Right lobe of liver (tissue), 6 donors: ENCODE data around the gene NFYC. TPM values are rescaled to one million over a fixed set of nuclear protein-coding genes. Genes with fewer than 3 reads are reported as not detected.

Experiments
- ATAC-seq, 4 donors: fragments of 200-7000 bp; cut with Tn5 transposase; one replicate each; pipeline ENCODE4 v1.9.1; 2020; ENCODE audit warnings: mild to moderate bottlenecking in 4 of 4, moderate library complexity in 4 of 4
- DNase-seq, 3 donors: peaks; one replicate each; pipeline ENCODE4 v3.0.0-alpha.2; 2020
- H3K27ac ChIP-seq, 3 donors: fragments of 200-600 bp; one replicate each; pipeline ENCODE4 v1.8.0; 2022
- H3K27me3 ChIP-seq, 2 donors: fragments of 200-600 bp; one replicate each; pipeline ENCODE4 v1.8.0; 2022
- H3K36me3 ChIP-seq, 4 donors: fragments of 200-600 bp; sonication (generic) in 1 of 4; one replicate each; pipeline versions ENCODE4 v1.5.1 to v1.8.0; 2017 to 2022; ENCODE audit warnings: control low read depth in 1 of 4
- H3K4me1 ChIP-seq, 4 donors: fragments of 200-600 bp; sonication (generic) in 1 of 4; one replicate each; pipeline versions ENCODE4 v1.5.1 to v1.8.0; 2017 to 2022; ENCODE audit warnings: control low read depth in 1 of 4
- H3K4me3 ChIP-seq, 3 donors: fragments of 200-600 bp; one replicate each; pipeline ENCODE4 v1.8.0; 2022
- H3K9me3 ChIP-seq, 4 donors: fragments of 200-600 bp; sonication (generic) in 1 of 4; one replicate each; pipeline versions ENCODE4 v1.5.1 to v1.8.0; 2017 to 2022; ENCODE audit warnings: control low read depth in 1 of 4
- POLR2A ChIP-seq: fragments of 450-650 bp; IDR thresholded peaks from one replicate; pipeline ENCODE4 v1.6.1; 2017; ENCODE audit warnings: antibody characterized with exemption, mild to moderate bottlenecking
- WGBS: methylation state at CpG from one replicate; pipeline ENCODE4 v1.1.6; 2018; ENCODE audit warnings: low coverage, low lambda C conversion rate; ENCODE audit not compliant: insufficient coverage; ENCODE audit errors: missing lambda C conversion rate; 5-methylcytosine and 5-hydroxymethylcytosine counted together
- intact Hi-C, 2 donors: fragments of 100-400 bp; cut with DNase I; formaldehyde crosslinking; loops; one replicate each; pipeline versions ENCODE4 v1.11.2 to v1.14.1; 2022
- microRNA counts: library from miRNA; unstranded; fragments of <30 nt; microRNA quantifications from one replicate; lab custom pipeline; 2016
- microRNA-seq, 2 donors: library from miRNA; unstranded; fragments of <30 nt; microRNA quantifications; one replicate each; pipeline ENCODE4, GENCODE V29; 2019 to 2020
- small RNA-seq, 2 experiments: library from RNA; depleted of rRNA; stranded (forward); fragments of <200 nt; gene quantifications; one replicate each; pipeline ENCODE3, GENCODE V24; 2016
- total RNA-seq, 6 experiments: library from RNA; depleted of rRNA in 2 of 6; stranded (reverse); fragments of >200 nt in 2 of 6; fragmentation: NEBNext Ultra II Directional in 3 of 6; extraction: Animal tissue kit (Norgen Biotek cat#: 25700) in 3 of 6; gene quantifications; one replicate each; pipeline versions ENCODE4 v1.1.0 to v1.2.4, GENCODE V29; 2016 to 2023
- TF ChIP-seq, protein P1 (sequence below), 4 donors: fragments of 200-600 bp in 3 of 4; fragments of 450-650 bp in 1 of 4; IDR thresholded peaks; one replicate each; pipeline versions ENCODE4 v1.5.1 to v1.8.0; 2016 to 2022; ENCODE audit warnings: antibody characterized with exemption in 4 of 4, mild to moderate bottlenecking in 2 of 4
- donor health status: DM: no; HTN: yes; CAD: no.
- donor health status: DM: no; HTN: no; CAD: no.
- donor health status: DM: no; HTN: no; CAD: no.
- donor health status: DM: no; HTN: yes; CAD: no.
- donor health status: DM: no; HTN: yes; CAD: no.

Gene NFYC
- total RNA-seq, 6 experiments from 2014 or later: 21.9 to 36.1 (median 28.1) TPM

DNA sequence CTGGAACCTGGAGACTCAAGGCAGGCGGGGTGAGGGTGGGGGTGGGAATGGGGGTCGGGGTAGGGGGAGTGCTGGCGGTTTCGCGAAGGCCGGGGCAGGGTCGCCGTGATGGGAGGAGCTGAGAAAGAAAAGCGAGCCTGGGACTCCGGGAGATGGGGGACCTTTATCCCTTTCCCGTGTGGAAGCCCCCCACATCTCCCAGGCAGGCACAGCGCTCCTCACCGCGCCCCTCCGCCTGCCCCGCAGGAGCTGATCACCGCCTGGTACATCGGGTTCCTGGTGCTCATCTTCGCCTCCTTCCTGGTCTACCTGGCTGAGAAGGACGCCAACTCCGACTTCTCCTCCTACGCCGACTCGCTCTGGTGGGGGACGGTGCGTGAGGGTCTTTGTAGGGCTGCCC lies 127.6 kb downstream of the NFYC start:
- no peak overlapping the region for H3K27ac ChIP-seq
- DNase-seq: no peak
- TF ChIP-seq POLR2A: no peak
- TF ChIP-seq, protein P1, sequence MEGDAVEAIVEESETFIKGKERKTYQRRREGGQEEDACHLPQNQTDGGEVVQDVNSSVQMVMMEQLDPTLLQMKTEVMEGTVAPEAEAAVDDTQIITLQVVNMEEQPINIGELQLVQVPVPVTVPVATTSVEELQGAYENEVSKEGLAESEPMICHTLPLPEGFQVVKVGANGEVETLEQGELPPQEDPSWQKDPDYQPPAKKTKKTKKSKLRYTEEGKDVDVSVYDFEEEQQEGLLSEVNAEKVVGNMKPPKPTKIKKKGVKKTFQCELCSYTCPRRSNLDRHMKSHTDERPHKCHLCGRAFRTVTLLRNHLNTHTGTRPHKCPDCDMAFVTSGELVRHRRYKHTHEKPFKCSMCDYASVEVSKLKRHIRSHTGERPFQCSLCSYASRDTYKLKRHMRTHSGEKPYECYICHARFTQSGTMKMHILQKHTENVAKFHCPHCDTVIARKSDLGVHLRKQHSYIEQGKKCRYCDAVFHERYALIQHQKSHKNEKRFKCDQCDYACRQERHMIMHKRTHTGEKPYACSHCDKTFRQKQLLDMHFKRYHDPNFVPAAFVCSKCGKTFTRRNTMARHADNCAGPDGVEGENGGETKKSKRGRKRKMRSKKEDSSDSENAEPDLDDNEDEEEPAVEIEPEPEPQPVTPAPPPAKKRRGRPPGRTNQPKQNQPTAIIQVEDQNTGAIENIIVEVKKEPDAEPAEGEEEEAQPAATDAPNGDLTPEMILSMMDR (IDR thresholded peaks at IDR 0.05): no peak
- H3K4me3 ChIP-seq: no peak overlapping the region
- no peaks in the 10 kb centered on the region for H3K9me3 ChIP-seq
- no peak for ATAC-seq
- H3K4me1 ChIP-seq: peaks cover 0 to 16% (median 5%) of the 10 kb centered on the region in 4 donors
- no peaks in the 10 kb centered on the region for H3K36me3 ChIP-seq
- intact Hi-C loops: no loop called here
- H3K27me3 ChIP-seq: no peaks in the 10 kb centered on the region
- 29% methylated on average over 6 of the region's 26 CpGs for WGBS

DNA sequence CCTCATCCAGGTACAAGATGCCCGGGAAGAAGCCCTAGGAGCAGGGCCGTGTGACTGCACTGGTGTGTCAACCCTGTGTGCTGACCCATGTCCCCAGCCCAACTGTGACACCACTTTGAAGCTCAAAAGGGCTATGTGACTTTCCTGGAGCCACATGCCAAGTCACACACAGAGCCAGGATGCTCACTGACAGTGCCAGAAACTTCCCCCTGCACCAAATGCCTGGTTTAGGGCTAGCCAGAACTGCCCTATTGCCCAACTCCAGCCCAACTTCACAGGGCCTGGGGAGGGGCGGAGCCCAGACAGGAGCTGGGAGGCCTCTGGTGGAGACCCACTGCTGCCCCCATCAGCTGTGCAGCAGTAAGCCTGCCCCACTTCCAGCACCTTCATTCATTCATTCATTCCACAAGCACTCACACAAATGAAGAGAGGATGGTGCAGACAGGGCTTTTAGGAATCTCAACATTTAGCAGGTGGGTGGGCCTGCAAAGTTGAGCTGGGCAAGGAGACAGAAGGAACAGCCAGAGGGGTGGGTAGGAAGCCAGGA lies 128.8 kb downstream of the NFYC start:
- TF ChIP-seq POLR2A: no peak
- TF ChIP-seq, protein P1 (IDR thresholded peaks at IDR 0.05): peak in 1 of 4 donors; percentile 17
- Histone ChIP-seq H3K4me3 (no peak overlapping the region), H3K27me3 (no peaks in the 10 kb centered on the region), H3K27ac (no peak overlapping the region), H3K4me1 (peaks cover 0 to 16% (median 5%) of the 10 kb centered on the region in 4 donors), H3K9me3 (no peaks in the 10 kb centered on the region), H3K36me3 (no peaks in the 10 kb centered on the region)
- no CpG with 5 or more reads among the region's 3 CpGs for WGBS
- intact Hi-C loops: no loop called here
- ATAC-seq: peak; percentile 77 to 86 (median 80)
- peak; percentile 51 to 86 (median 85) for DNase-seq

MicroRNAs within 50 kb of the gene (microRNA counts, 767-probe panel; counts per million panel counts)
- 237 counts per million for microRNA hsa-miR-30c-5p (lab: Ali Mortazavi, UCI)
- 237 counts per million for microRNA hsa-miR-30e-5p (lab: Ali Mortazavi, UCI)

Small RNAs within 50 kb of the gene (microRNA-seq; reads per million reads assigned to microRNA genes)
- gene MIR30C1: 72.8 to 101 reads per million in 2 donors
- gene MIR30E: 6,773 to 9,538 reads per million in 2 donors

Small RNAs within 50 kb of the gene (small RNA-seq; reads per million reads assigned to genes)
- 10.3 to 21.7 reads per million in 2 experiments for gene MIR30C1
- 836 to 1,417 reads per million in 2 experiments for gene MIR30E
- 0 reads per million in 2 experiments for gene RN7SL326P

Other genes starting within 250 kb of the NFYC start
- gene ZFP69B, start 241.2 kb upstream of the NFYC start, total RNA-seq: 1 to 10 TPM in 3 of 6 experiments, under 1 TPM in 3; 0.14 to 1.5 (median 0.87) TPM
- 1 to 10 TPM in 5 of 6 experiments, under 1 TPM in 1; 0.88 to 2.2 (median 1.5) TPM for gene ZFP69, start 214.4 kb upstream of the NFYC start, total RNA-seq
- gene EXO5, start 182.9 kb upstream of the NFYC start, total RNA-seq: 1 to 10 TPM; 2.5 to 7.7 (median 3.9) TPM
- gene ZNF684, start 160.1 kb upstream of the NFYC start, total RNA-seq: 10 to 100 TPM in 2 of 6 experiments, 1 to 10 TPM in 4; 6.0 to 11.0 (median 8.6) TPM
- 1 to 10 TPM in 2 of 6 experiments, under 1 TPM in 4; 0.35 to 1.4 (median 0.45) TPM for gene RIMS3, start 26.0 kb upstream of the NFYC start, total RNA-seq
- gene KCNQ4, start 92.1 kb downstream of the NFYC start, total RNA-seq: under 1 TPM; 0.12 to 0.23 (median 0.15) TPM
- gene CITED4, start 170.7 kb downstream of the NFYC start, total RNA-seq: 100 to 1,000 TPM in 1 of 6 experiments, 10 to 100 TPM in 5; 19.0 to 116 (median 25.8) TPM